K562 (cell line): ENCODE measurements around the gene TMEM107. TPM values are rescaled to one million over a fixed set of nuclear protein-coding genes. Genes with fewer than 3 reads are reported as not detected.

Experiments used
- MXI1 ChIP-seq: IDR thresholded peaks from 2 replicates; pipeline ENCODE4 v1.6.1; 2011; ENCODE audit warnings: low read depth, mild to moderate bottlenecking, improper control_type of control experiment, low read length
- PHTF2 ChIP-seq: fragments of 250-450 bp; sonication (Bioruptor Pico); IDR thresholded peaks from 2 replicates; pipeline ENCODE4 v1.5.0; 2021; ENCODE audit warnings: mild to moderate bottlenecking
- SAFB ChIP-seq: fragments of 200-400 bp; formaldehyde crosslinking; IDR thresholded peaks from 2 replicates; pipeline ENCODE4 v1.6.1; 2017; ENCODE audit warnings: low read depth, low read length, borderline replicate concordance
- SAP30 ChIP-seq: fragments of 200-600 bp; sonication (generic); IDR thresholded peaks from 2 replicates; pipeline ENCODE4 v1.6.1; 2012; ENCODE audit warnings: borderline replicate concordance, low read depth, mild to moderate bottlenecking, moderate library complexity, low read length, control low read depth, inconsistent platforms; ENCODE audit not compliant: insufficient read depth, poor library complexity, severe bottlenecking
- SP1 ChIP-seq: sonication (generic); formaldehyde crosslinking; IDR thresholded peaks from 2 replicates; pipeline ENCODE4 v1.8.1; 2022; ENCODE audit warnings: mild to moderate bottlenecking, missing genetic modification reagents
- SPI1 ChIP-seq: IDR thresholded peaks from 2 replicates; pipeline ENCODE4 v1.6.1; 2011; ENCODE audit warnings: low read depth, low read length, control low read depth, borderline replicate concordance
- ZBTB11 ChIP-seq, 3 experiments: fragments of 200-800 bp in 1 of 3; fragments of 250-450 bp in 1 of 3; fragments of 450-650 bp in 1 of 3; sonication (Bioruptor Pico) in 1 of 3; sonication (Bioruptor generic) in 1 of 3; formaldehyde crosslinking in 1 of 3; IDR thresholded peaks; 2 replicates each; pipeline versions ENCODE4 v1.6.1 to v1.8.0; 2016 to 2022; ENCODE audit warnings: mild to moderate bottlenecking in 2 of 3, missing genetic modification characterization in 2 of 3, missing compliant biosample characterization in 1 of 3, moderate library complexity in 1 of 3
- ZNF24 ChIP-seq: fragments of 450-650 bp; IDR thresholded peaks from 2 replicates; pipeline ENCODE4 v1.6.1; 2016
- ZNF253 ChIP-seq: fragments of 250-450 bp; sonication (Bioruptor Pico); conservative IDR thresholded peaks from 2 replicates; pipeline ENCODE4 v1.6.1; 2021; ENCODE audit warnings: mild to moderate bottlenecking
- ZNF282 ChIP-seq: sonication (generic); formaldehyde crosslinking; IDR thresholded peaks from 2 replicates; pipeline ENCODE4 v1.8.1; 2023; ENCODE audit warnings: missing genetic modification reagents
- ZNF445 ChIP-seq: fragments of 250-450 bp; sonication (Bioruptor Pico); IDR thresholded peaks from 2 replicates; pipeline ENCODE4 v1.4.0; 2020; ENCODE audit warnings: low read depth, mild to moderate bottlenecking, moderate library complexity
- ZNF507 ChIP-seq: conservative IDR thresholded peaks from 2 replicates; pipeline ENCODE4 v1.6.1; 2017; ENCODE audit warnings: missing genetic modification characterization, missing compliant biosample characterization
- ZNF561 ChIP-seq: fragments of 450-650 bp; formaldehyde crosslinking; conservative IDR thresholded peaks from 2 replicates; pipeline ENCODE4 v1.4.0; 2020; ENCODE audit warnings: mild to moderate bottlenecking, moderate library complexity
- ZNF586 ChIP-seq: fragments of 450-650 bp; formaldehyde crosslinking; conservative IDR thresholded peaks from 2 replicates; pipeline ENCODE4 v1.4.0; 2020; ENCODE audit warnings: mild to moderate bottlenecking, moderate library complexity
- ZNF764 ChIP-seq: fragments of 250-450 bp; sonication (Bioruptor Pico); IDR thresholded peaks from 2 replicates; pipeline ENCODE4 v1.4.0; 2020; ENCODE audit warnings: low read depth, mild to moderate bottlenecking, moderate library complexity
- polyA plus RNA-seq, 8 experiments: library from polyadenylated mRNA; depleted of rRNA in 4 of 8; stranded (reverse) in 5 of 8; unstranded in 3 of 8; fragments of >200 nt; fragmentation: Nextera tagmentation in 2 of 8; fragmentation: Illumina TruSeq in 1 of 8; extraction: Ambion mirVana in 2 of 8; extraction: Trizol in 1 of 8; gene quantifications; 2 replicates each; pipeline versions ENCODE4 v1.2.1 to v1.2.3, GENCODE V29; 2011 to 2014; ENCODE audit warnings: inconsistent platforms in 1 of 8, missing spikeins in 1 of 8
- total RNA-seq, 7 experiments: library from RNA; depleted of rRNA in 6 of 7; stranded (reverse); fragments of >200 nt in 6 of 7; fragmentation: Illumina TruSeq in 2 of 7; extraction: Trizol in 2 of 7; gene quantifications; 2 replicates each; pipeline versions ENCODE4 v1.2.1 to v1.2.3, GENCODE V29; 2011 to 2021; ENCODE audit warnings: low replicate concordance in 1 of 7
- TF ChIP-seq, protein P1 (sequence below): sonication (generic); formaldehyde crosslinking; IDR thresholded peaks from 2 replicates; pipeline ENCODE4 v1.8.0; 2022; ENCODE audit warnings: mild to moderate bottlenecking, missing genetic modification reagents, borderline replicate concordance
- TF ChIP-seq, protein P2 (sequence below): conservative IDR thresholded peaks from 2 replicates; pipeline ENCODE4 v1.6.1; 2011; ENCODE audit warnings: low read depth, mild to moderate bottlenecking, low read length; ENCODE audit not compliant: control insufficient read depth
- TF ChIP-seq, protein P3 (sequence below): fragments of 450-650 bp; IDR thresholded peaks from one replicate; pipeline ENCODE4 v1.6.1; 2018; ENCODE audit warnings: mild to moderate bottlenecking, moderate library complexity; ENCODE audit not compliant: partially characterized antibody

The TMEM107 gene
- total and polyA plus RNA-seq, 9 of the 15 experiments (the other 6 are each of a cell fraction or from before 2014, with no cell fraction given): 7.1 to 26.2 (median 16.9) TPM

DNA sequence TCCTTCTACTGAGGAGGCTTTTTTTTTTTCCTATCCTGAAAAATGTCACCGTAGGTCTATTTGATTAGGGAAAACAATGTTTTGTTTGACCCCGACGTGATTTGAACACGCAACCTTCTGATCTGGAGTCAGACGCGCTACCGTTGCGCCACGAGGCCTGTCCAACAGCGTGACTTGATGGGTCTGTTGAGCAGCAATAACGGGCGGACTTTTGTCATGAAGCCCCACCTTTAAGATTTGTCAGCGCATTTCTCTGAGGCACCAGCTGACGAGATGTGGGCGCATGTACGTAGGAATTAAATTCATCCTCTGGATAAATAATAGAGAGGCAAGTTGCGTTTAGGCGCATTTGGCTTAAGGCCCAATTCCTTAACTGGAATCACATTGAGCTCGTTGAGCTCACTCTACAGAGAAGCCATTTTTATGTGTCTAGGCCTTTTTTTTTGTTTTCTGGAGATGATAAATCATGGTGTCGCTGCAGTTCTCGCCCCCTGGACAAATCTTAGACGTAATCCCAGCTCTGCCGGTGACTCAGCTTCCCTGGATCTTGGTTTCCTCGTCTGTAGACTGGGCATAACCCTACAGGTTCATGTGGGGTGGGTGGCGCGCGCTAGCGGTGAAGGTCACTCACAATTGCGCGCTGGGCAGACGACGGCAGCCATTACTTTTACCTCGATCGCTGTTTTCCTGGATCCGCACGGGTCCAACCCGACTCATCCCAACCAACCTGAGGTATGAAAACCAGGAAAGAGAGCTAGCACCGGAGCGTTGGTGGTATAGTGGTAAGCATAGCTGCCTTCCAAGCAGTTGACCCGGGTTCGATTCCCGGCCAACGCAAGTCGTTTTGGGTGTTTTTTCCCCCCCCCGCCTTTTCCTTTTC is 44.8 kb upstream of the TMEM107 start (continued):
- no peak; a peak in 1 of 6 replicates for TF ChIP-seq ZBTB11 (CRISPR knock-in tag; IDR thresholded peaks at IDR 0.05)
- TF ChIP-seq ZNF561 (CRISPR knock-in tag): no peak
- no peak for TF ChIP-seq ZNF445
- no peak for TF ChIP-seq ZNF282
- TF ChIP-seq, protein P1, sequence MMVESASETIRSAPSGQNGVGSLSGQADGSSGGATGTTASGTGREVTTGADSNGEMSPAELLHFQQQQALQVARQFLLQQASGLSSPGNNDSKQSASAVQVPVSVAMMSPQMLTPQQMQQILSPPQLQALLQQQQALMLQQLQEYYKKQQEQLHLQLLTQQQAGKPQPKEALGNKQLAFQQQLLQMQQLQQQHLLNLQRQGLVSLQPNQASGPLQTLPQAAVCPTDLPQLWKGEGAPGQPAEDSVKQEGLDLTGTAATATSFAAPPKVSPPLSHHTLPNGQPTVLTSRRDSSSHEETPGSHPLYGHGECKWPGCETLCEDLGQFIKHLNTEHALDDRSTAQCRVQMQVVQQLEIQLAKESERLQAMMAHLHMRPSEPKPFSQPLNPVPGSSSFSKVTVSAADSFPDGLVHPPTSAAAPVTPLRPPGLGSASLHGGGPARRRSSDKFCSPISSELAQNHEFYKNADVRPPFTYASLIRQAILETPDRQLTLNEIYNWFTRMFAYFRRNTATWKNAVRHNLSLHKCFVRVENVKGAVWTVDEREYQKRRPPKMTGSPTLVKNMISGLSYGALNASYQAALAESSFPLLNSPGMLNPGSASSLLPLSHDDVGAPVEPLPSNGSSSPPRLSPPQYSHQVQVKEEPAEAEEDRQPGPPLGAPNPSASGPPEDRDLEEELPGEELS (CRISPR knock-in tag): no peak
- TF ChIP-seq PHTF2: no peak
- no peak for TF ChIP-seq ZNF253 (CRISPR knock-in tag)
- TF ChIP-seq ZNF507 (tag): no peak
- no peak for TF ChIP-seq SAP30
- TF ChIP-seq ZNF586 (CRISPR knock-in tag): no peak
- no peak for TF ChIP-seq ZNF764 (CRISPR knock-in tag)
- no peak for TF ChIP-seq SPI1
- TF ChIP-seq ZNF24: no peak
- TF ChIP-seq MXI1: no peak
- TF ChIP-seq, protein P2, sequence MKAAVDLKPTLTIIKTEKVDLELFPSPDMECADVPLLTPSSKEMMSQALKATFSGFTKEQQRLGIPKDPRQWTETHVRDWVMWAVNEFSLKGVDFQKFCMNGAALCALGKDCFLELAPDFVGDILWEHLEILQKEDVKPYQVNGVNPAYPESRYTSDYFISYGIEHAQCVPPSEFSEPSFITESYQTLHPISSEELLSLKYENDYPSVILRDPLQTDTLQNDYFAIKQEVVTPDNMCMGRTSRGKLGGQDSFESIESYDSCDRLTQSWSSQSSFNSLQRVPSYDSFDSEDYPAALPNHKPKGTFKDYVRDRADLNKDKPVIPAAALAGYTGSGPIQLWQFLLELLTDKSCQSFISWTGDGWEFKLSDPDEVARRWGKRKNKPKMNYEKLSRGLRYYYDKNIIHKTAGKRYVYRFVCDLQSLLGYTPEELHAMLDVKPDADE: peak; percentile 85
- TF ChIP-seq SP1 (CRISPR knock-in tag): peak; percentile 67
- TF ChIP-seq SAFB: no peak
- TF ChIP-seq, protein P3, sequence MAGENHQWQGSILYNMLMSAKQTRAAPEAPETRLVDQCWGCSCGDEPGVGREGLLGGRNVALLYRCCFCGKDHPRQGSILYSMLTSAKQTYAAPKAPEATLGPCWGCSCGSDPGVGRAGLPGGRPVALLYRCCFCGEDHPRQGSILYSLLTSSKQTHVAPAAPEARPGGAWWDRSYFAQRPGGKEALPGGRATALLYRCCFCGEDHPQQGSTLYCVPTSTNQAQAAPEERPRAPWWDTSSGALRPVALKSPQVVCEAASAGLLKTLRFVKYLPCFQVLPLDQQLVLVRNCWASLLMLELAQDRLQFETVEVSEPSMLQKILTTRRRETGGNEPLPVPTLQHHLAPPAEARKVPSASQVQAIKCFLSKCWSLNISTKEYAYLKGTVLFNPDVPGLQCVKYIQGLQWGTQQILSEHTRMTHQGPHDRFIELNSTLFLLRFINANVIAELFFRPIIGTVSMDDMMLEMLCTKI: no peak
